Neuronal stem cell (in vitro differentiated cells): ENCODE data around the gene NOL3.

ENCODE experiments used
- DNase-seq: peaks from one replicate; pipeline ENCODE4 v3.0.0-alpha.2; 2013; ENCODE audit warnings: low spot score
- H2AFZ ChIP-seq: one replicate; pipeline ENCODE4 v1.6.1; 2013; ENCODE audit warnings: mild to moderate bottlenecking, low read length, inconsistent platforms
- H2AK5ac ChIP-seq: 2 replicates; pipeline ENCODE4 v1.6.1; 2013; ENCODE audit warnings: low read depth, mild to moderate bottlenecking, inconsistent platforms, low read length, moderate library complexity, mixed read lengths
- H2BK120ac ChIP-seq: 2 replicates; pipeline ENCODE4 v1.6.1; 2013; ENCODE audit warnings: low read depth, mild to moderate bottlenecking, inconsistent platforms, low read length, moderate library complexity, mixed read lengths
- H2BK12ac ChIP-seq: one replicate; pipeline ENCODE4 v1.6.1; 2013; ENCODE audit warnings: low read length, inconsistent platforms
- H2BK15ac ChIP-seq: 2 replicates; pipeline ENCODE4 v1.6.1; 2013; ENCODE audit warnings: mild to moderate bottlenecking, low read length, inconsistent platforms, mixed read lengths
- H2BK5ac ChIP-seq: one replicate; pipeline ENCODE4 v1.6.1; 2013; ENCODE audit warnings: inconsistent platforms, mild to moderate bottlenecking, low read length, moderate library complexity
- H3K14ac ChIP-seq: one replicate; pipeline ENCODE4 v1.6.1; 2013; ENCODE audit warnings: low read length, inconsistent platforms
- H3K18ac ChIP-seq: 2 replicates; pipeline ENCODE4 v1.6.1; 2013; ENCODE audit warnings: low read length, inconsistent platforms
- H3K23ac ChIP-seq: 2 replicates; pipeline ENCODE4 v1.6.1; 2013; ENCODE audit warnings: low read depth, mild to moderate bottlenecking, mixed read lengths, low read length, inconsistent platforms; ENCODE audit not compliant: poor library complexity
- H3K27ac ChIP-seq: replicated peaks from 3 replicates; pipeline ENCODE4 v1.5.1; 2013; ENCODE audit warnings: low read length, inconsistent platforms
- H3K27me3 ChIP-seq, 3 experiments: 2 replicates each; pipeline ENCODE4 v1.6.1; 2013; ENCODE audit warnings: low read length in 3 of 3, mild to moderate bottlenecking in 2 of 3, inconsistent platforms in 1 of 3, low read depth in 1 of 3, mixed read lengths in 1 of 3, moderate library complexity in 1 of 3; ENCODE audit not compliant: control insufficient read depth in 3 of 3, insufficient read depth in 3 of 3
- H3K36me3 ChIP-seq, 2 donors: replicated peaks in 1 of 2; 2 replicates each; pipeline ENCODE4 v1.6.1; 2013; ENCODE audit warnings: low read length in 2 of 2; ENCODE audit not compliant: control insufficient read depth in 2 of 2, insufficient read depth in 2 of 2
- H3K4ac ChIP-seq: 2 replicates; pipeline ENCODE4 v1.6.1; 2013; ENCODE audit warnings: inconsistent platforms, mild to moderate bottlenecking, low read length, moderate library complexity
- H3K4me1 ChIP-seq, 2 donors: 1 replicate in 1 of 2; 2 replicates in 1 of 2; pipeline ENCODE4 v1.6.1; 2013; ENCODE audit warnings: low read length in 2 of 2, low read depth in 1 of 2; ENCODE audit not compliant: control insufficient read depth in 2 of 2, insufficient read depth in 1 of 2
- H3K4me2 ChIP-seq: one replicate; pipeline ENCODE4 v1.6.1; 2013; ENCODE audit warnings: mild to moderate bottlenecking, low read length, inconsistent platforms; ENCODE audit not compliant: insufficient read depth, poor library complexity, severe bottlenecking
- H3K4me3 ChIP-seq, 2 donors: 2 replicates each; pipeline ENCODE4 v1.5.1; 2013; ENCODE audit warnings: low read length in 2 of 2, mild to moderate bottlenecking in 2 of 2, inconsistent platforms in 1 of 2, moderate library complexity in 1 of 2
- H3K79me1 ChIP-seq: one replicate; pipeline ENCODE4 v1.6.1; 2013; ENCODE audit warnings: low read depth, mild to moderate bottlenecking, inconsistent platforms, low read length, moderate library complexity
- H3K9ac ChIP-seq: one replicate; pipeline ENCODE4 v1.6.1; 2013; ENCODE audit warnings: mild to moderate bottlenecking, low read depth, low read length, inconsistent platforms; ENCODE audit not compliant: poor library complexity
- H3K9me3 ChIP-seq, 2 donors: replicated peaks in 1 of 2; 2 replicates each; pipeline versions ENCODE3 to v1.6.1; 2013; ENCODE audit warnings: low read length in 2 of 2, mild to moderate bottlenecking in 2 of 2, inconsistent platforms in 1 of 2, low read depth in 1 of 2, mixed read lengths in 1 of 2, moderate library complexity in 1 of 2; ENCODE audit not compliant: control insufficient read depth in 2 of 2, insufficient read depth in 1 of 2
- H4K8ac ChIP-seq: one replicate; pipeline ENCODE4 v1.6.1; 2013; ENCODE audit warnings: low read depth, mild to moderate bottlenecking, inconsistent platforms, low read length, moderate library complexity
- H4K91ac ChIP-seq: one replicate; pipeline ENCODE4 v1.6.1; 2013; ENCODE audit warnings: low read length, low read depth, mild to moderate bottlenecking, inconsistent platforms; ENCODE audit not compliant: poor library complexity
- WGBS, 2 donors: extraction: QIAGEN DNeasy Blood & Tissue Kit; methylation state at CpG; one replicate each; pipeline ENCODE4 v1.1.7; 2013; ENCODE audit warnings: missing lambda C conversion rate in 2 of 2, mixed read lengths in 1 of 2; ENCODE audit not compliant: insufficient read length in 2 of 2, insufficient replicate concordance in 1 of 2; ENCODE audit errors: extremely low coverage in 2 of 2; 5-methylcytosine and 5-hydroxymethylcytosine counted together

The NOL3 gene

GRCh38 chr16:67208154-67208896 lies 38.0 kb downstream of the NOL3 start:
- WGBS, 2 donors, result no CpG with 5 or more reads among the region's 11 CpGs
- no peak overlapping the region for H3K4ac ChIP-seq
- no peak overlapping the region for H2BK12ac ChIP-seq
- peak overlapping the region; percentile 33 for H2AK5ac ChIP-seq
- H2AFZ ChIP-seq, result no peak overlapping the region
- no peak for DNase-seq
- no peak overlapping the region for H3K4me2 ChIP-seq
- H2BK120ac ChIP-seq, result peak overlapping the region; percentile 47
- H4K91ac ChIP-seq, result no peak overlapping the region
- no peaks in the 10 kb centered on the region for H3K79me1 ChIP-seq
- H3K9ac ChIP-seq, result no peak overlapping the region
- no peaks in the 10 kb centered on the region for H3K9me3 ChIP-seq
- H3K23ac ChIP-seq, result peak overlapping the region; percentile 23
- H3K18ac ChIP-seq, result no peak overlapping the region
- H3K4me3 ChIP-seq, result no peak overlapping the region
- no peaks in the 10 kb centered on the region for H3K27me3 ChIP-seq
- H4K8ac ChIP-seq, result no peak overlapping the region
- H2BK5ac ChIP-seq, result peak overlapping the region; percentile 91
- H3K36me3 ChIP-seq, result peaks cover 7 to 21% of the 10 kb centered on the region in 2 donors
- H3K27ac ChIP-seq, result no peak overlapping the region
- H2BK15ac ChIP-seq, result no peak overlapping the region
- peak overlapping the region; percentile 64 for H3K14ac ChIP-seq
- peaks cover 8 to 21% of the 10 kb centered on the region in 2 donors for H3K4me1 ChIP-seq

GRCh38 chr16:67209565-67209964 lies 39.2 kb downstream of the NOL3 start:
- H2AK5ac ChIP-seq, result peak overlapping the region; percentile 66
- H2BK15ac ChIP-seq, result no peak overlapping the region
- peak overlapping the region; percentile 19 for H4K8ac ChIP-seq
- no peak overlapping the region for H2AFZ ChIP-seq
- no peak overlapping the region for H3K14ac ChIP-seq
- H4K91ac ChIP-seq, result no peak overlapping the region
- H3K27ac ChIP-seq, result no peak overlapping the region
- peak overlapping the region; percentile 47 for H3K9ac ChIP-seq
- DNase-seq, result no peak
- no peak overlapping the region for H3K4ac ChIP-seq
- H3K4me3 ChIP-seq, result no peak overlapping the region
- no peak overlapping the region for H2BK5ac ChIP-seq
- H3K23ac ChIP-seq, result no peak overlapping the region
- H2BK120ac ChIP-seq, result no peak overlapping the region
- peaks cover 8 to 21% of the 10 kb centered on the region in 2 donors for H3K4me1 ChIP-seq
- H3K27me3 ChIP-seq, result no peaks in the 10 kb centered on the region
- no peaks in the 10 kb centered on the region for H3K79me1 ChIP-seq
- no peak overlapping the region for H2BK12ac ChIP-seq
- H3K4me2 ChIP-seq, result no peak overlapping the region
- H3K9me3 ChIP-seq, result no peaks in the 10 kb centered on the region
- WGBS, 2 donors, result no CpG with 5 or more reads among the region's 8 CpGs
- peaks cover 0 to 10% of the 10 kb centered on the region in 2 donors for H3K36me3 ChIP-seq
- no peak overlapping the region for H3K18ac ChIP-seq

GRCh38 chr16:67210069-67210937 lies 40.0 kb downstream of the NOL3 start:
- Histone ChIP-seq H2BK12ac (no peak overlapping the region), H3K4me2 (no peak overlapping the region), H3K4ac (no peak overlapping the region), H2AK5ac (peak overlapping the region; percentile 79), H4K8ac (no peak overlapping the region), H3K23ac (peak overlapping the region; percentile 37), H2AFZ (no peak overlapping the region), H4K91ac (no peak overlapping the region), H2BK5ac (no peak overlapping the region), H3K27ac (no peak overlapping the region), H2BK120ac (no peak overlapping the region), H2BK15ac (no peak overlapping the region), H3K4me1 (peaks cover 8 to 21% of the 10 kb centered on the region in 2 donors), H3K9ac (no peak overlapping the region), H3K27me3 (no peaks in the 10 kb centered on the region), H3K18ac (peak overlapping the region; percentile 17), H3K14ac (peak overlapping the region; percentile 58), H3K4me3 (no peak overlapping the region), H3K36me3 (peaks cover 0 to 10% of the 10 kb centered on the region in 2 donors), H3K9me3 (no peaks in the 10 kb centered on the region), H3K79me1 (peaks cover 1% of the 10 kb centered on the region)
- WGBS, 2 donors, result no CpG with 5 or more reads among the region's 25 CpGs
- no peak for DNase-seq

GRCh38 chr16:67211674-67212073 lies 41.3 kb downstream of the NOL3 start:
- no peak overlapping the region for H2BK120ac ChIP-seq
- H3K27me3 ChIP-seq, result no peaks in the 10 kb centered on the region
- WGBS, 2 donors, result no CpG with 5 or more reads among the region's 7 CpGs
- H3K4me3 ChIP-seq, result no peak overlapping the region
- no peak overlapping the region for H3K27ac ChIP-seq
- no peak overlapping the region for H4K8ac ChIP-seq
- H2BK12ac ChIP-seq, result no peak overlapping the region
- H3K36me3 ChIP-seq, result peaks cover 0 to 6% of the 10 kb centered on the region in 2 donors
- peaks cover 1% of the 10 kb centered on the region for H3K79me1 ChIP-seq
- no peak for DNase-seq
- peaks cover 8 to 13% of the 10 kb centered on the region in 2 donors for H3K4me1 ChIP-seq
- no peak overlapping the region for H3K4me2 ChIP-seq
- no peak overlapping the region for H3K18ac ChIP-seq
- H3K14ac ChIP-seq, result no peak overlapping the region
- H2BK5ac ChIP-seq, result no peak overlapping the region
- no peak overlapping the region for H2BK15ac ChIP-seq
- no peak overlapping the region for H4K91ac ChIP-seq
- H3K9me3 ChIP-seq, result no peaks in the 10 kb centered on the region
- H2AFZ ChIP-seq, result no peak overlapping the region
- no peak overlapping the region for H3K9ac ChIP-seq
- H3K23ac ChIP-seq, result no peak overlapping the region
- no peak overlapping the region for H2AK5ac ChIP-seq
- no peak overlapping the region for H3K4ac ChIP-seq
